DMS53 (cell line): ENCODE data around the gene SLC2A1.
"Not testable (repeated sequence)": the region's sequence is repeated elsewhere in the genome, so short reads cannot be mapped to it uniquely, and the experiment has no call there.

ENCODE experiments used
- DNase-seq: peaks from one replicate; lab custom pipeline; 2025; lab: John Stamatoyannopoulos, UW

SLC2A1 gene

DNA sequence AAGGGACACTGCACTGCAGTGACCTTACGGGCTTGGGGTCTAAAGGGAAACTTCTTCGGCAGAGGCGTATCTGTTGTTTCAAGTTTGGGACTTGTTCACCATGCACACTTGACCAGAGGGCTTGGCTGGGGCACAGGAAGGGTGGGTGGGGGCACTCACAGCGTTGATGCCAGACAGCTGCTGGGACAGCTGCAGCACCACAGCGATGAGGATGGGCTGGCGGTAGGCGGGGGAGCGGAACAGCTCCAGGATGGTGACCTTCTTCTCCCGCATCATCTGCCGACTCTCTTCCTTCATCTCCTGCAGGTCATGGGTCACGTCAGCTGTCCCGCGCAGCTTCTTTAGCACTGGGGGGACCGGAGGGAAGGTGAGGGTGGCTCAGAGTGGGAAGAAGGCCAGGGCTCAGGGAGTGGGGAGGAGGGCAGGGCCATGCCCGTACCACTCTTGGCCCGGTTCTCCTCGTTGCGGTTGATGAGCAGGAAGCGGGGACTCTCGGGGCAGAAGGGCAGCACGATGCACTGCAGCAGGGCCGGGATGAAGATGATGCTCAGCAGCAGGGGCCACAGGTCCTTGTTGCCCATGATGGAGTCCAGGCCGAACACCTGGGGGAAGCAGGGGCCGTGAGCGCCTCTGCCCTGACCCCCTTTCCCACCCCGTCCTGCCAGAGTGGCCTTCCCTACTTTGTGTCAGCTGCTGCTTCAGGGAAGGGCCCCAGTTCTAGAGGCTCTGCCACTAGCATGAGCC is 29.1 kb downstream of the SLC2A1 start:
- no peak for DNase-seq

DNA sequence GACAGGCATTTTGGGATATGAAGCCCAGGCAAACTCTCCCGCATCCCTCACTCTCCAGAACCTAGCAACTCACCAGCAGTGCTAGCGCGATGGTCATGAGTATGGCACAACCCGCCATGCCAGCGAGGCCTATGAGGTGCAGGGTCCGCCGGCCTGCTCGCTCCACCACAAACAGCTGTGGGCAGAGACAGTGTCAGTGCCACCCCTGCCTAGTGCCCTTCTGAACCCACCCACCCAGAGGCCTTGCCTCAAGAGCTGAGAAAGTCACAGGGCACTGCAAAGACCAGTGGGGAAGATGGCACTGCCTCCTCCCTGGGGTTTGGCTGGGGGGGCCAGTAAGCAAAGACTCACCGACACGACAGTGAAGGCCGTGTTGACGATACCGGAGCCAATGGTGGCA is 29.8 kb downstream of the SLC2A1 start:
- no peak for DNase-seq

DNA sequence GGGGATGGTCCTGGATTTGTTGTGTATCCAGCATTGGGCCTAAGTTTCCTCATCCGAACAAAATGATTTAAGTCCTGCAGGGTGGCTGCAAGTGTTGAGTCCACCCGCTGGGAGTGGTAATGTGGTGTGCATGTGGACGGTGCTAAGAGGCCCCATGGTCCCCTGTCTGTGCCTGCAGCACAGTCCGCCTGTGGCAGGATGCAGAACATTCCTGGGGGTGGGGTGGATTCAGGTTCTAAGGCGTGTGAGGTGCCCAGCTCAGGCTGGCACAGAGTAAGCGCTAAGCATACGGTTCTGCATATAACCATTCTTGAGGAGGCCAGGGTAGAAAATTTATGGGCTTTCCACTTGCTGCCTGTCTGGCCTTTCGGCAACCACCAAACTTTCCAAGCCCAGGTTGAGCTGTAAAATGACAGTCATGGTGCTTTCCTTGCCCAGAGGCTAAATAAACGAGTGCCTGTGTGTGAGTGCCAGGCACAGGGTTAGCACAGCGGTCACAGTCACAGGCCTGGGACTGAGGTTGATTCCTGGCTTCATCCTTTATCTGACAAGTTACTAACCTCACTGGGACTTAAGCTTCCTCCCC is 30.7 kb downstream of the SLC2A1 start:
- no peak for DNase-seq

DNA sequence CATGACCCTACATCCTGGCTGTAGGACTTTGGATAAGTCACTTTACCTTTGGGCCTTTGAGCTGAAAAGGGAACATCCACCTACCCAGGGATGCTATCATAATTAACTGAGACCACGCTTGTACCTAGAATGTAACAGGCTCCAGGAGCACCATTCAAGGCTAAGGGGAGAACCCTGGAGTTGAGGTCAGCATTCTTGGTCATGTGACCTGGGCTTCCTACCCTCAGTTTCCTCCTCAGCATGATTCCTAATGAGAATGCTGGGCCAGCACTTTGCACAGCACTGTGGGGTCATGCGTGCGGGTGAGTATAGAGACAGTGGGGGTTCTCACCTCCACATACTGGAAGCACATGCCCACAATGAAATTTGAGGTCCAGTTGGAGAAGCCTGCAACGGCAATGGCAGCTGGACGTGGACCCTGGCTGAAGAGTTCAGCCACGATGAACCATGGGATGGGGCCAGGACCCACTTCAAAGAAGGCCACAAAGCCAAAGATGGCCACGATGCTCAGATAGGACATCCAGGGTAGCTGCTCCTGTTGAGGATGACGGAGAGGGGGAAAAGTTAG is 31.3 kb downstream of the SLC2A1 start:
- DNase-seq: no peak

DNA sequence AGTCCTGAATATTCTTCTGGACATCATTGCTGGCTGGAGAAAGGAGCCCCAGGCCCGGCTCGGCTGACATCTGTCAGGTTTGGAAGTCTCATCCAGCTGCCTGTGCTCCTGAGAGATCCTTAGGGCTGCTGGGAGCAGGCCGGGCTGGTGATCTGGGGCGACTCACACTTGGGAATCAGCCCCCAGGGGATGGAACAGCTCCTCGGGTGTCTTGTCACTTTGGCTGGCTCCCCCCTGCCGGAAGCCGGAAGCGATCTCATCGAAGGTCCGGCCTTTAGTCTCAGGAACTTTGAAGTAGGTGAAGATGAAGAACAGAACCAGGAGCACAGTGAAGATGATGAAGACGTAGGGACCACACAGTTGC is 31.8 kb downstream of the SLC2A1 start:
- no peak for DNase-seq

DNA sequence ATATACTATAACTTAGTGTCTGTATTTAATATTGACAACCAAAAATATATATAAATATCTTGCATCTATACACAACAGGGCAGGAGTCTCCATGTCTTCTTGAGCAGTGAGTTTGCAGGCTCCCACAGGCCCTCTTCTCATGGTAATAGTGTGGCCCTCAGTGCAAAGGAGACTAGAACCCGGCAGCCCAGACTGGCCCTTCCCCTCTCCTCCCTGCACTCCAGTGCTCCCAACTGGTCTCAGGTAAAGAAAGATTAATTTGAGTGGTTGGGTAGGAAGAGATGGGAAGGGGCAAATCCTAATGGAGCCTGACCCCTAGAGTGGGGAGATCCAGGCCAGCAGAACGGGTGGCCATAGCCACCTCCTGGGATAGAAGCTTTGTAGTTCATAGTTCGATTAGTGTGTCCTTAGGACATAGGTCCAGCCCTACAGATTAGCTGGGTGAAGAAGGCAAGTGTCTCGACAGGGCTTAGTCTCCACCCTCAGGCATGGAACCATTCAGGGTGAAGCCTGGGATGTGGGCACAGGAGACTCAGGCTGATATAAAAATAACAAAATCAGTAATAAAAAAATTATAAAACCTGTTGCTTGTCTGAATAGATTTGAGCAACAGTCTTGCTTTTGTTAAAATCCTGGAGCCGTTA is 32.3 kb downstream of the SLC2A1 start:
- DNase-seq: no peak

DNA sequence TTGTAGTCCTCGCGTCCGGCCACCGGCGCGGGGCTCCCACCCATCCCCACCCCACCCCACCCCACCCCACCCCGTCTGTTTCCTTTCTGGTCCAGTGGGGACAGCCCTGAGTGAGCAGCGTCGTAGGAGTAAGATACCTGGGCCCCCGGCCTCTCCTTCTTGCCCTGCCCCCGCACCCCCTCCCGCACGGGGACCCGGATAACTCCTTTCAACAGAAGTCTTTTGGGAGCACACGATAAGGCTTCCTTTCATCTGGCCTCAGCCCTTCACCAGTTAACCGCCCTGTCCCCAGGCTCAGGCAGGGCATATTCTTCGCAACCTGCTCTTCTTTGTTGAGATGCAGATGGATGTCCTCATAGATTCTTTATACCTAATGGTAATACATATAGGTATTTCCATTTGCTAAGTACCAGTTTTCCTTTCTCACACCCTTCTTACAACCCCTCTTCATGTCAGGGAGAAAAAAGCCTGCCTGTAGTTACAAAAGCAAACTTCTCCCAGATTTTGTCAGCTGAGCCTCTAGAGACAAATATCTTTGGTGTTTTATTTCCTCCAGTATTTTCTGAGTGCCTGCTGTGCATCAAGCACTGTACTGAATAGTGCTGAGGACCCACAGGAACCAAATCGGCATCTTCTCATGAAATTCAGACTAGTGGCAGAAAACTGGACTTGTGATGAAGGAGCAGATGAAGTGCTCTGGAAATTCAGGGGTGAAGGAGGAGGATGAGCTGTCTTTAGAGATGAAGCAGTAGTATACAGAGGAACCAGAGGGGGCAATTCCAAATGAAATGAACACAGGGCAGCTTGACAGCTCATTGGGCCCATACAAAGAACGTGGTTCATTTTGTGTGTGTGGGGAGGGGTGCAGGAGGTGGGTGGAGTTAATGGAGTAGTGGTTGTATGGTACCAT is 33.6 kb downstream of the SLC2A1 start:
- peak; percentile 68 for DNase-seq

DNA sequence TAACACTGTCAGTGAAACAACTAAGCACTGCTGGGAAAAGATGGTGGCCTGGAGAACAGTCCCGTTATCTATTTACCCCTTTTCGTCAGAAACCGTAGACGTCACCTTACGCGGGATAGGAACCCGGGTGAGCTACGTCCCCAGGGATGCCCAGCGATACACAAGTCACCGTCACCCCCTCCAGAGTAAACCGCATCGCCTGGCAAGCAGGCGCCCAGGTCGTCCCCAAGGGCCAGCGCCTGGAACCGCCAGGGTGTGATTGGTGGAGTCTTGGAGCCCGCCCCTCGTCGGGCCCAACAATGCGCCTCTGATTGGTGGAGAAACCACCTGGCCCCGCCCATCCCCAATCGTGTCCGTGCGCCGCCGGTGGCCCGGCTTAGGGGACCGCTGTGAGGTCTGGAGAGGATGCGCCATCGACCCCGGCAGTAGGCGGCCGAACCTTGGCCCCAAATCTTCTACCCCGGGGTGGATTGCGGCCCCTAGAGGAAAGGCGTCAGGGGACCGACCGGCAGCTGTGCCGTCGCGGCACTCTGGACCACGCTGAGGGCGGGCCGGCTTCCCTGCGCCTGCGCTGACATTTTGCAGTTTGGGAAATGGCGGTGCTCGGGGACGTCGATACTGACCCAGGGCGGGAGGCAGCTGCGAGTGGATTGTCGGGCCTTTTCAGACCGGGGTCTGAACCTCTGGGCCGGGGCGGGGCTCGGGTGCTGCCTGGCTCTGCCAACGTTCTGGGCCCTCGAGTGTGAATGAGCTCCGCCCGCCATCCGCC is 34.4 kb downstream of the SLC2A1 start:
- peak; percentile 98 for DNase-seq

DNA sequence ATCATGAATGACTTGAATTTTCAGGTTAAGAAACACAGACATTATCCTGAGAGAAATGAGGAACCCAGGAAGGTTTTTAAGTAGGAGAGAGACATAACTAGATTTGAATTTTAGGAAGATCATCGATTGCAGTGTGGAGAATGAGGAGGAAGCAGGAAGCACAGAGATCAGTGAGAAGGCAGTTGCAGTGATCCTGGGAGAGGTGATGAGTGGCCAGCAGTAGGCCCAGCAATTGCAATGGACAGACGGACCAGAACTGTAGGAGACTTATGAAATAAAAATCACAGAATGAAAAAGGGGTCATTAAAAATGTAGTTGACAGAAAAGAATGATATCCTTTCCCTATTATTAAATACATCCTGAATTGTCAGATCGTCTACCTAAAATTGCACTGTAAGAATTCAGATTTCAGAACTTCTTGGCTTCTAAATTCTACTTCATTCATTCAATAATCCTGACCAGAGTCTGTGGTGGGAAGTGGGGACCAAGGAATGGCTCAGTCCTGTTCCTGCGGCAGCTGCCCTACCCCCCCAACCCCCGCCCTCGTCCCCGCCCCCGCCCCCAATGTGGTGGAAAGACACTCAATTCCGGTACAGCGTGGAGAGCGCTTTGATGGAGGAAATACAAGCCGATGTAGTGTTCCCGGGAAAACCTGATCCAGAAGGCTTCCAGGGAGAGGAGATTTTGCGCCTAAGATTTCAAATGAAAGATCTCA is 35.1 kb downstream of the SLC2A1 start:
- peak; percentile 47 for DNase-seq

DNA sequence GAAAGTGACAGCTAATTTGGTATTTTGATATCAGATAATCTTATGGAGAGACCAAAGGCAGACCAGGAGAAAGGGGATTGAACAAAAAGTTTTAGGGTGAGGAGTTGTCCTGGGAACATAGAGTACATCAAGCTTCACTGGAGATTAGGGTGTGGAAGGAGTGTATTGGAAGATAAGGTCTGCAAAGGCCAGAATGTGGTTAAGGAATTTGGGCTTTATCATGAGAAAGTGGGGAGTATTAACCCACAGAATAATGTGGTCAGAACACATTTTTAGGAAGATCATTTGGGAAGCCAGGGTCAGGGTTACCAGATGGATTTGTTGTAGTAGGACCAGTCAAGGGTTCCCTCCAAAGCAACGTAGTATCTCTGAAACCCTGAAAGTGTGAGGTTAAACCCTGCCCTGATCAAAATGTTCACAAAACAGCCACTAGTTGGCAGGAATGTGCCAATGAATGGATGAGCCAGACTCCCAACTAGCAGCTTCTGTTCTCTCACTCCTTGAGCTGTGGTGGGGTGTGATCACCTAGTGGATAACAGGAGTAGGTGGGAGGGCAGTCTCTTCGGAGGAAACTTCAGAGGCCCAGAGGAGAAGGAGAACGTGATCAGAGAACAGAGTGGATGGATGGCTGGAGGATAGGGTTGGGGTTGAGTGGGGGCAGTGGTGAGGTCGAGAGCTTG is 35.8 kb downstream of the SLC2A1 start:
- peak; percentile 87 for DNase-seq

DNA sequence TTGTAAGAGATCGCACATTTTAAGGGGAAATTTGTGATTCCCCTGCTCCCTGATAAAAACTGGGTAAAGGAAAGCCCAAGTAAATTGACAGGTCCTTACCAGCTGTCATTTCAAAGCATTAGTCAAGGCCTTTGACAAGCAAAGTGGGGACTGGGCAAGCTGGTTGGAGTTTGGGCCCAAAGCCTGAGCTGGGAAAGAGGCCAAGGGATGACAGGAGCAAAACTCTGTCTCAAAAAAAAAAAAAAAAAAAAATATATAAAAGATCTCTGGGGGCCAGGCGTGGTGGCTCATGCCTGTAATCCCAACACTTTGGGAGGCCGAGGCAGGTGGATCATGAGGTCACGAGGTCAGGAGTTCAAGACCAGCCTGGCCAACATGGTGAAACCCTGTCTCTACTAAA is 36.9 kb downstream of the SLC2A1 start:
- DNase-seq: no peak

DNA sequence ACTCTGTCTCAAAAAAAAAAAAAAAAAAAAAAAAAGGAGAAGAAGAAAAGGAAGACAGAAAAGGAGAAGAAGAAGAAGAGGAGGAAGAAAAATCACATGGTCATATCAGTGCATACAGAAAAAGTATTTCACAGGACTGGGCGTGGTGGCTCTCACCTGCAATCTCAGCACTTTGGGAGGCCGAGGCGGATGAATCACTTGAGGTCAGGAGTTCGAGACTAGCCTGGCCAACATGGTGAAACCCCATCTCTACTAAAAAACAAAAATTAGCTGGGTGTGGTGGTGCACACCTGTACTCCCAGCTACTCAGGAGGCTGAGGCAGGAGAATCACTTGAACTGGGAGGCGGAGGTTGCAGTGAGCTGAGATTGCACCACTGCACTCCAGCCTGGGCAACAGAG is 39.0 kb downstream of the SLC2A1 start:
- not testable (repeated sequence) for DNase-seq

DNA sequence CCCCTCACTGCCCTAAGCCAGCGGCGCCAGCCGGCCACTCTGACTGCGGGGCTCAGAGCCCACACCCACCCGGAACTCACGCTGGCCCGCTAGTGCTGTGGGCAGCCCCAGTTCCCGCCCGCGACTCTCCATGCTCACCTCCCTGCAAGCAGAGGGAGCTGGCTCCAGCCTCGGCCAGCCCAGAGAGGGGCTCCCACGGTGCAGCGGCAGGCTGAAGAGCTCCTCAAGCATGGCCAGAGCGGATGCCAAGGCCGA is 41.5 kb downstream of the SLC2A1 start:
- DNase-seq: no peak

DNA sequence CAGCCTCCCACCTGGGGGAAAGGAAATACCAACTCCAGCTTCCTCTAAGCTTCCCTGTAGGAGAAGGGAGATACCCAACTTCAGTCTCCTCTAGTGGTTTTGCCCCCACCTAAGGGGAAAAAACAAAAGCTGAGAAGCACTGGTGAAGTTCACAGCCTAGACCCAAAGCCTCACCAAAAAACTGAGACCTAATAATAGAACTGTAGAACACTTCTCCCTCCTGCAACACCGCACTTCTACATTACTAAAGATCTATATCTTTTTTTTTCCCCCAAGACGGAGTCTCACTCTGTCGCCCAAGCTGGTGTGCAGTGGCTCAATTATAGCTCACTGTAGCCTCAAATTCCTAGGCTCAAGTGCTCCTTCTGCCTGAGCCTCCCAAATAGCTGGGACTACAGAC is 43.2 kb downstream of the SLC2A1 start:
- no peak for DNase-seq

DNA sequence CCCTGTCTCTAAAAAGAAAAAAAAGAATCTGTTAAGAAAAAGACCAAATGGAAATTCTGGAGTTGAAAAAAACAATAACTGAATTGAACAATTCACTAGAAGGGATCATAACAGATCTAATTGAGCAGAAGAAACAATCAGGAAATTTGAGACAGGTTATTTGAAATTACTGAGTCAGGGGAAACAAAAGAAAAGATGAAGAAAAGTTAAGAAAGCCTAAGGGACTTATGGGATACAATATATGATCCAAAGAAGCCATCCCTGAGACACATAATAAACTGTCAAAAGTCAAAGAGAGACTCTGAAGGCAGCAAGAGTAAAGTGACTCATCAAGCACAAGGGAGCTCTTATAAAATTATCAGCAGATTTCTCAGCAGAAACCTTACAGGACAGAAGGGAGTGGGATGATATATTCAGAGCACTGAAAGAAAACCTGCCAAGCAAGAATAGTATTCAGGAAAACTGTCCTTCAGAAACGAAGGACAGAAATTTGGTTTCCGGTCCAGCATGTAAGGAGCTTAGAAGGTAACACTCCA is 44.5 kb downstream of the SLC2A1 start:
- no peak for DNase-seq

DNA sequence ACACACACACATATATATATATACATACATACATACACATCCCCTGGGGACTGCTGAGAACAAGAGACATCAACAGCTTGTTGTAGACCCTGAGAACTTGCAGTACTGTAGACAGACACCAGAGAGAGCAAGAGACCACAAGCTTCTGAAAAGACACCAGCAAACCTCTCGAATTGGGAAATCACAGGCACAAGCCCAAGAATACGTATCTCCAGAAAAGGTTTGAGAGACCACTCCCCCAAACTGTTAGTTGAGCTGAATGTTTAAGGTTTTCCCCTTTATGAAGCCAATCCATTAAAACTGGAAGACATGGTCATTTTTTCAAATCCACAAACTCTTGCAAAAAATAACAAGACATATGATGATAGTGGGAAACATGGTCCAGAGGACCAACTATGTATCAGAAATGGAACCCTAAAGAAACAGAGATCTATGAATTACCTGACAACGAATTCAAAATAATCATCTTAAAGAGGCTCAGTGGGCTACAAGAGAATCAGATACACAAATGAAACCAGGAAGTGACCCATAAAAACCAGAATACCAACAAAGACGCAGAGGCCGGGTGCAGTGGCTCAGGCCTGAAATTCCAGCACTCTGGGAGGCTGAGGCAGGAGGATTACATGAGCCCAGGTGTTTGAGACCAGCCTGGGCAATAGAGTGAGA is 45.1 kb downstream of the SLC2A1 start:
- peak; percentile 87 for DNase-seq

DNA sequence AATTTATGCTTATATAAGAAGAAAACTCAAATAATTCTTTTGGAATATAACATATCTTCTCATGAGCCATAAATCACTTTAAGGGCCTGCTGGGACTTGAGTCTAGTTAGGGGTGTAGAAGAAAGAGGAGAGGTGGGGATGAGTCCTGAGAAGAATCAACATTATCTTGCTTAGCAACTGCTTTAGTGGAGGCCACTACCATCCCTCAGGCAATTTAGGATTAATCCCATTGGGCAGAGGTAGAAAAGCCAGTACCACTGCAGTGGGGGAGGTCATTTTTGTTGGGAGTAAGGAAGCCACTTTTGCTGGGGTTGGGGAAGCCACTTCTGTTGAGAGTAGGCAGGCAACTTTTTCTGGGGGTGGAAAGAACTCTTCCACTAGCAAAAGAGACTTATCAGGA is 47.7 kb downstream of the SLC2A1 start:
- no peak for DNase-seq

DNA sequence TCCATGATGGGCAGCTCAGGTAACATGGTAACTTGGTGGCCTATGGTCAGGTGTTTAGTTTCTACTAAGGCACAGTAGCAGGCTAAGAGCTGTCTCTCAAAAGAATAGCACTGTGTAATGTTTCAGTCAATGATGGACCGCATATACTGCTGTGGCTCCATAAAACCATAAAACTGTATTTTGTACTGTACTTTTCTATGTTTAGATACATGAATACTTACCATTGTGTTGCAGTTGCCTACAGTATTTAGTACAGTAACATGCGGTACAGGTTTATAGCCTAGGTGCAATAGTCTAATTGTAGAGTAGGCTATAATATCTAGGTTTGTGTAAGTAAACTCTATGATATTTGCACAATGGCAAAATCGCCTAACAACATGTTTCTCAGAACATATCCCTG is 50.6 kb downstream of the SLC2A1 start:
- no peak for DNase-seq

DNA sequence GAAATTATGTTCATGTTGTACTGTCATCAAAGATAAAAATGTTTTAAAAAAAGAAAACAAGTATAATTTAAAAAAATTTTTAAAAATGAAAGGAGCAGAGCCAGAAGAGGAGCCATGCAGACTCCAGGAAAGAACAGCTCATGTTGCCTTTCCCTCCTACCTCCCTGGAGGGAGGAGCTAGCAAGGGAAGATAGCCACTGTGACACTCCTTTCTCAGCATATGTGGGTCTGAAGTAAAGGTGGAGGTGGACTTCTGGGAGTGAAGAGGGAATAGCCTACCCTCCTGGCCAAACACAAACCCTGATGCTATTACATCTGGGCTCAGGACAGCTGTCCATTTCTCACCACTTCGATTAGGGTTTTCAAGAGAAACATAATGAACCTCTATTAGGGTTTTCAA is 54.2 kb downstream of the SLC2A1 start:
- no peak for DNase-seq

DNA sequence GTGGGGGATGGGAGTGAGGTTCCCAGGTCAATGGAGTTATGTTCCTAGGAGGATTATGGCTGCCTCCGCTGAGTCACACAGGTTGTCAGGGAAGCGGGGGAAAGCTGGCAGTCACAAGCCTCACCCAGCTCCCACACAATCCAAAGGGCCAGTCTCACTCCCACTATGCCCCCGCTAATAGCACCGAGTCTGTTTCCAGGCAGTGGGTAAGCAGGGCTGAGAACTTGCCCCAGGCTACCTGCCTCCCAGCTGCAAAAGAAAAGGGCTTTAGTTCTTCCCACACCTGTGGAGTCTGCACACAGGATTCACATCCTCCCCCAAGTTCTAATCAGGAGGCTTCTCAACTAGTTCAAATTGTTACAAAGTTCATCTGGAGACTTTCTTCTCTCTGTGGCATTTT is 58.7 kb downstream of the SLC2A1 start:
- not testable (repeated sequence) for DNase-seq
